CD4-positive, CD25-positive, alpha-beta regulatory T cell (primary cell): ENCODE data around the gene APBA2. TPM values are rescaled to one million over a fixed set of nuclear protein-coding genes. Genes with fewer than 3 reads are reported as not detected.

ENCODE experiments used
- ATAC-seq, 2 donors: fragments of 150-1000 bp; cut with Tn5 transposase; one replicate each; pipeline ENCODE4 v1.10.0; 2021; ENCODE audit warnings: low read depth in 2 of 2, moderate number of reproducible peaks in 2 of 2, moderate library complexity in 1 of 2
- DNase-seq, 3 donors: peaks; one replicate each; pipeline versions ENCODE4 v3.0.0 to v3.0.0-alpha.2; 2012 to 2022; ENCODE audit warnings: mixed read lengths in 1 of 3
- H3K27ac ChIP-seq: one replicate; pipeline ENCODE4 v1.7.0; 2013; ENCODE audit warnings: mild to moderate bottlenecking, low read length; ENCODE audit not compliant: insufficient read depth, poor library complexity, severe bottlenecking
- H3K27me3 ChIP-seq: one replicate; pipeline ENCODE4 v1.7.0; 2013; ENCODE audit warnings: low read length; ENCODE audit not compliant: control insufficient read depth, insufficient read depth
- H3K36me3 ChIP-seq: one replicate; pipeline ENCODE4 v1.7.0; 2013; ENCODE audit warnings: mild to moderate bottlenecking, low read length, moderate library complexity; ENCODE audit not compliant: control insufficient read depth, insufficient read depth
- H3K4me1 ChIP-seq: 2 replicates; pipeline ENCODE4 v1.7.0; 2013; ENCODE audit warnings: mild to moderate bottlenecking, low read length; ENCODE audit not compliant: insufficient read depth, control insufficient read depth, poor library complexity, severe bottlenecking
- H3K4me3 ChIP-seq: one replicate; pipeline ENCODE4 v1.7.0; 2013; ENCODE audit warnings: low read depth, mild to moderate bottlenecking, low read length, moderate library complexity
- H3K9me3 ChIP-seq, 2 experiments: 1 replicate in 1 of 2; 2 replicates in 1 of 2; pipeline ENCODE4 v1.7.0; 2013; ENCODE audit warnings: low read length in 2 of 2, mild to moderate bottlenecking in 1 of 2, moderate library complexity in 1 of 2; ENCODE audit not compliant: control insufficient read depth in 2 of 2
- H3K27ac Mint-ChIP-seq, 3 donors: one replicate each; pipeline ENCODE4 v1.8.0; 2020 to 2022; ENCODE audit warnings: mild to moderate bottlenecking in 3 of 3, mixed read lengths in 3 of 3, moderate library complexity in 2 of 3
- H3K27me3 Mint-ChIP-seq: one replicate; pipeline ENCODE4 v1.8.0; 2022; ENCODE audit warnings: mild to moderate bottlenecking, mixed read lengths
- H3K36me3 Mint-ChIP-seq: one replicate; pipeline ENCODE4 v1.8.0; 2020; ENCODE audit warnings: mixed read lengths
- H3K4me1 Mint-ChIP-seq, 4 donors: one replicate each; pipeline ENCODE4 v1.8.0; 2020 to 2022; ENCODE audit warnings: mixed read lengths in 4 of 4, mild to moderate bottlenecking in 1 of 4
- H3K4me3 Mint-ChIP-seq, 4 donors: one replicate each; pipeline ENCODE4 v1.8.0; 2020 to 2022; ENCODE audit warnings: mild to moderate bottlenecking in 4 of 4, mixed read lengths in 4 of 4, moderate library complexity in 3 of 4
- H3K9me3 Mint-ChIP-seq, 7 donors: one replicate each; pipeline ENCODE4 v1.8.0; 2020 to 2022; ENCODE audit warnings: mixed read lengths in 7 of 7, mild to moderate bottlenecking in 3 of 7, moderate library complexity in 2 of 7
- polyA plus RNA-seq, 4 donors: library from polyadenylated mRNA; unstranded; fragments of 300-500 nt; fragmentation: Illumina TruSeq; gene quantifications; one replicate each; pipeline ENCODE4 v1.2.3, GENCODE V29; 2021
- total RNA-seq: library from RNA; stranded (reverse); gene quantifications from one replicate; pipeline ENCODE4 v1.2.3, GENCODE V29; 2022

Gene APBA2
- total and polyA plus RNA-seq, 5 donors from 2014 or later, result 8.6 to 24.2 (median 13.9) TPM

DNA sequence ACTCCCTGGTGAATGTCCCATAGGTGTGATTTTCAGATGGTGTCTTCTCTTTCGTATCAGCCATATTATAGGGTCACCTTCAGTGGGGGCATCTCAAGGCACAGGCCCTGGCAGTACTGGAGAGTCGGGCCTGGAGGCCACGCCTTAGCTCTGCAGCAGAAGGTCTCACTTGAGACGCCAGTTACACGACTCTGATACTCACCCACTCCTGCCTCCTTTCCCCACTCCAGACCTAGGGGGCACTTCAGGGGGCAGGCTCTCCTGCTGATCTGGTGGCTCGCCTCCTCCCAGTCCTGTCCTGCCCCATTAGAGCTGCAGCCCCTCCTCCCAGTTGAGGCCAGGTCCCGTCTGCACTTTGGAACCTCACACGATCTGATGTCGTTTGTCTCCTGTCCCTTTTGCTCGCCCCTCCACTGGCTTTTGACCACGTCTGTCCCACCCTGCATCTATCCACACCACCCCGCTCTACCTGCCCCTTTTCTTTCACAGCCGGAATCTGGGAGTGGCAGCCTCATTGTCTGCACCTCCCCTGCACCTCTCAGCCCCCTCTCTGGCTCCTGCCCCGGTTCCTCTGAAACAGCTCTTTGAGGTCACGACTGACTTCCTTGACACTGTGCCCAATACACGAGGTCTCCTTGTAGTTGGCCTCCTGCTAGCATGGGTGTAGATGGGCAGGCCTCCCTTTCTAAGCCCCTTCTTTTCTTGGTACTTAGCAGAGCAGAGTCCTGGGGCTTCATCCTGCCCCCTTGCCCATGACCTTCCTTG, 201.9 kb downstream of the APBA2 start:
- peak overlapping the region in 1 of 4 donors; percentile 38 for H3K4me3 Mint-ChIP-seq

DNA sequence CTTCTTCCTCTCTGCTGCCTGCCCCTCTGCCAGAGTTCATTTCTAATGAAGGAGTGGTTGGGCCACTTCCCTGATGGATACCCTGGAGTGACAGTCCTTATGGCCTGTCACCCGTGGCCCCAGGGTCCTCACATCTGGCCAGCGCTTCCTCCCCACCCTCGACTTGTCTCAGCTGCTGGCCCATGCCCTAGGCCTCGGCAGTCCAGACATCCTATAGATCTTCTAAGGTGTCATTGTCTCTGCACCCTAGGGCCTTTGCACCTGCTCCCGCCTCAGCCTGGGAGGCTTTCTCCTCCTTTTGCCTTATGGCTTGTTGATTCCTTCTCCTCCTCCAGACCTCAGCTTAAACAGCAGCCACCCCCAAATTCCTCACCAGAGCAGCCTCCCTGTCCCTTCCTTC, 202.9 kb downstream of the APBA2 start:
- no peaks in the 10 kb centered on the region for H3K36me3 ChIP-seq
- no peaks in the 10 kb centered on the region for H3K27me3 ChIP-seq
- no peak overlapping the region for H3K27ac ChIP-seq
- H3K4me3 ChIP-seq, result no peak overlapping the region
- ATAC-seq, result no peak
- H3K4me1 ChIP-seq, result peaks cover 8% of the 10 kb centered on the region
- Mint-ChIP-seq H3K4me1 (peaks cover 2 to 29% (median 4%) of the 10 kb centered on the region in 4 donors), H3K36me3 (peaks cover 15% of the 10 kb centered on the region), H3K27me3 (no peaks in the 10 kb centered on the region), H3K27ac (peak overlapping the region; percentile 65 to 85 (median 75)), H3K4me3 (peak overlapping the region in 1 of 4 donors; percentile 62), H3K9me3 (no peaks in the 10 kb centered on the region)
- no peak for DNase-seq
- no peaks in the 10 kb centered on the region for H3K9me3 ChIP-seq

More for the DNA sequence above, 201.9 kb downstream of the APBA2 start:
- H3K9me3 ChIP-seq, result no peaks in the 10 kb centered on the region
- H3K36me3 ChIP-seq, result no peaks in the 10 kb centered on the region
- Mint-ChIP-seq H3K27ac (peak overlapping the region in 2 of 3 donors; percentile 39 to 85), H3K9me3 (no peaks in the 10 kb centered on the region), H3K4me1 (peaks cover 2 to 29% (median 4%) of the 10 kb centered on the region in 4 donors), H3K27me3 (no peaks in the 10 kb centered on the region), H3K36me3 (peaks cover 14% of the 10 kb centered on the region)
- ATAC-seq (no peak), DNase-seq (no peak)
- H3K27ac ChIP-seq, result no peak overlapping the region
- H3K4me1 ChIP-seq, result peaks cover 8% of the 10 kb centered on the region
- H3K27me3 ChIP-seq, result no peaks in the 10 kb centered on the region
- H3K4me3 ChIP-seq, result no peak overlapping the region

DNA sequence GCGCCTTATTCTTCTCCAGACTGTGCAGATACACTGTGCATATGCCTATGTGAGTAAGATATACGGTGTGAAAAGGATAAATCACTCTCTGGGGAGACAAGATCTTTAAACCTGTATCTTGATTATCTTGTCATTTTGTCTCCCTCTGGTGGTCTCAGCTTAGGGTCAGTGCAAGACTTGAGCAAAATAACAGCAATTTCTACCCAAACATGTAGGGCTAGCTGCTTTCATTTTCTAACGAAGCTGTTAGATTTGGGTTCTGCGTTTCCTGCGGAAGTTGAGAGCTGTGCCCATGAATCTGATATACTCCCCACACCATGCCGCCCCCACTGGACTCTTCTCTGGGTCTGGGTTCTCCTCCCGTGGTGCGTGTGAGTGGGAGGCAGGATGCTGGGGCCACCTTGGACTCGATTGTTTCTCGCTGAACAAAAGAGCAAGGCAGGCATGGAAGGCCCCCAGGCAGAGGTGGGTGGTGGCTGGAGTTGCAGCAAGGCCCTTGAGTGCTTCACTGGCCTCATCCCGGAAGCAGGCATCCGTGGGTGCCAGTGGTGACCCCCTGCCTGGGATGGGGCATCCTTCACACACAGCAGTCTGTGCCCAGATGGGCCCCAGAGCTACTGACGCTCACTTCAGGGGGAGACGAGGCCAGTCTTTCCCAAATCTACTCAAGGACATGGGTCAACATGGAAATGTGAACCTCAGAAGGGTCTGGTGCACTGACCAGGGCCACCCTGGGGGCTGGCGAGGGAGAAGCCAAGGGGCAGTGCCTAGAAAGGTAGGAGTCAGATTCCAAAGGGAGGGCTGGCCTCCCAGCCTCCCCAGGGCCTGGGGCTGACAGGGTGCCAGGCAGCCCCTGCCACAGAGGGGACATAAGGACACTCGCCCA, 204.2 kb downstream of the APBA2 start:
- Mint-ChIP-seq H3K27me3 (no peaks in the 10 kb centered on the region), H3K36me3 (peaks cover 18% of the 10 kb centered on the region), H3K4me3 (peak overlapping the region in 3 of 4 donors; percentile 62 to 73 (median 64)), H3K4me1 (peaks cover 0 to 29% (median 2%) of the 10 kb centered on the region in 4 donors), H3K27ac (peak overlapping the region; percentile 50 to 76 (median 76)), H3K9me3 (no peaks in the 10 kb centered on the region)
- Histone ChIP-seq H3K9me3 (no peaks in the 10 kb centered on the region), H3K27me3 (no peaks in the 10 kb centered on the region), H3K27ac (peak overlapping the region; percentile 5), H3K36me3 (no peaks in the 10 kb centered on the region), H3K4me1 (peaks cover 8% of the 10 kb centered on the region), H3K4me3 (peak overlapping the region; percentile 54)
- ATAC-seq (peak; percentile 15 to 60), DNase-seq (peak in 2 of 3 donors; percentile 15 to 69)

DNA sequence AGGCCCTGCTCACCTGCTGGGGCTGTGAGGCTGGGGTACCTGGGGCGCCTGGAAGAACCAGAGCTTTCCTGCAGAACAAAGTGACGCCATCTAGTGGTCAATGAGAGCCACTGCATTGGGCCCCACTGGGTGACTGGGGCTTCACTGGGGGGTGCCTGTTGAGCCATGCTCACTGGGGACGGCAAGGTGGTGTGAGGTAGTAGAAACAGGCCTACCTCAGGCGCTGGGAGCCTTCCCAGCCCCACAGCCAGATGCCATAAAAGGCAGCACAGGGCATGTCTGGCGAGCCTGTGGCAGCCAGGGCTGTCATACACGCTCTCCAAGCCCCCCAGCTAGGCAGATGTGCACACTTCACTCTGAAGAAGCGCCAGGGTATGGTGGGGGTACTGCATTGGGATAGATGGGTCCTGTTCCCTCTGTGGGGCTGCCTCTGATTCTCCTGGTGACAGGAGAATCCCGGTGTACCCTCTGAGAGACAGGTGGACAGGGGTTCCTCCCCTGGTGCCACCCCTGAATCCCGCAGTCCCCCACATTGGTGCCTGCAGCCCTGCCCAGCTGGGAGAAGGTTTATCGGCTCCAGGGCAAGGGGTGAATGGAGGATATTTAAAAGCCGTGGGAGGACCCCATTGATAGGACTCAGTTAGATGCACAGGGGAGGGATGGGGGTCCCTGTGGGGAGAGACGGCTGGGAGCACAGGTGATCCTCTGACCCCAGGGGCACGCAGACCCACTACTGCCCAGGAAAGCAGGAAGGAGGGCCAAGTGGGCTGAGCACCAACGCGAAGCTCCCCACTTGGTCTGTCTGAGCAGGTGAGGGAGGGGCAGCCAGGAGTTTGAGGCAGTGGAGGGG, 205.1 kb downstream of the APBA2 start:
- H3K36me3 ChIP-seq, result no peaks in the 10 kb centered on the region
- ATAC-seq, result peak; percentile 41 to 43
- H3K9me3 Mint-ChIP-seq, result no peaks in the 10 kb centered on the region
- no peaks in the 10 kb centered on the region for H3K9me3 ChIP-seq
- H3K4me3 Mint-ChIP-seq, result no peak overlapping the region
- H3K27me3 Mint-ChIP-seq, result no peaks in the 10 kb centered on the region
- peaks cover 18% of the 10 kb centered on the region for H3K36me3 Mint-ChIP-seq
- H3K4me1 Mint-ChIP-seq, result peaks cover 0 to 29% (median 2%) of the 10 kb centered on the region in 4 donors
- H3K27ac Mint-ChIP-seq, result peak overlapping the region in 1 of 3 donors; percentile 55
- peaks cover 8% of the 10 kb centered on the region for H3K4me1 ChIP-seq
- H3K4me3 ChIP-seq, result no peak overlapping the region
- peak in 2 of 3 donors; percentile 34 to 40 for DNase-seq
- no peak overlapping the region for H3K27ac ChIP-seq
- no peaks in the 10 kb centered on the region for H3K27me3 ChIP-seq

DNA sequence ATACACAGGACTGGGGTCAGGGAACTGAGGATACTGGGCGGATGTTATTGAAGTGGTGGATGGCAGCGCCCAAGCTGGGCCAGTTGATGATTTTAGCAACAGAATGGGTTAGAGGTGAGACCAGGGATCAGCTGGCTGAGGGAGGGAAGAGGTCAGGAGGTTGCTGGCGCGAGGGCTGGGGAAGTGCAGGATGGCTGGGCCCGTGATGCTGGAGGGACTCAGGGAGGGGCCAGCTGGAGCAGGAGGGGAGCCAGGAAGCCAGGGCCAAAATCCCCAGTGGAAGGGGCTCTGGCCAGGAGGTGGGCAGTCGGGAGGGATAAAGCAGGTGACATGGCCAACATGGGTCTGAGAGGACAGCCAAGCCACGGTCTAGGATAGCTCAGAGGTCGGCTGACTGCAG, 205.9 kb downstream of the APBA2 start:
- Histone ChIP-seq H3K4me1 (peaks cover 8% of the 10 kb centered on the region), H3K27ac (no peak overlapping the region), H3K4me3 (no peak overlapping the region), H3K9me3 (no peaks in the 10 kb centered on the region), H3K36me3 (no peaks in the 10 kb centered on the region), H3K27me3 (no peaks in the 10 kb centered on the region)
- Mint-ChIP-seq H3K27ac (peak overlapping the region in 1 of 3 donors; percentile 55), H3K27me3 (no peaks in the 10 kb centered on the region), H3K9me3 (no peaks in the 10 kb centered on the region), H3K4me1 (peaks cover 0 to 29% (median 2%) of the 10 kb centered on the region in 4 donors), H3K36me3 (peaks cover 22% of the 10 kb centered on the region), H3K4me3 (no peak overlapping the region)
- DNase-seq, result no peak
- ATAC-seq, result no peak

DNA sequence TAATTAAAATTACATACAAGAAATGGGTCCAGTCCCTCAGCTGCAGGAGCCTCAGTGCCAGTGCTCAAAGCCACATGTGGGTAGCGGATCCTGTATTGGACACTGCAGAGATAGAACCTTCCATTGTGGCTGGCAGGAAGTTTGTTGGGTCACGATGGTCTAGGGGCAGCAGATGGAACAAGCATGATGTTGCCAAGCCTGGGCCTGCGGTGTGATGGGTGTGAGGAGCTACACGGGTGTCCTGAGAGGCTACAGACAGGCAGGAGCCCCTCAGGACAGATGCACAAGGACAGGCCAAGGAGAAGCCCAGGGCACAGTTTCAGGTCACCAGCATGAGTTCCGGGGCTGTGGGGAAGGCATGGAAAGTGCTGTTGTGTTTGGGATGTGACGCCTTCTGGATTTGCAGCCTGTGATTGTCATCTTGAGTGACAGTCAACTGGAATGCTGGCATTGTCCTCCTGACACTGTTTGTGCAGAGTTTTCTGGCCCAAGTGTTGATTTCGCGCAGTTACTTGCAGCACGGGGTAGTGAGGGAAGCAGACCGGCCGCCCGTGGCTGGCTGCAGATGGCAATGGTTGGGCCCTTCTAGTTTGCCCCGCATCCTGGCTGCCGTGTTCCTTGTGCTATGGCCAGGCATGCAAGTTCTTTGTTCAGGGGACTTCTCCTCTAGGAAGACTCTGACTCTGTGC, 206.7 kb downstream of the APBA2 start:
- H3K4me3 Mint-ChIP-seq, result no peak overlapping the region
- no peak for DNase-seq
- peak overlapping the region in 1 of 3 donors; percentile 71 for H3K27ac Mint-ChIP-seq
- H3K4me1 Mint-ChIP-seq, result peaks cover 0 to 27% (median 2%) of the 10 kb centered on the region in 4 donors
- H3K9me3 Mint-ChIP-seq, result no peaks in the 10 kb centered on the region
- H3K36me3 Mint-ChIP-seq, result peaks cover 23% of the 10 kb centered on the region
- H3K27me3 Mint-ChIP-seq, result no peaks in the 10 kb centered on the region
- H3K9me3 ChIP-seq, result no peaks in the 10 kb centered on the region
- no peaks in the 10 kb centered on the region for H3K36me3 ChIP-seq
- no peak overlapping the region for H3K4me3 ChIP-seq
- no peak overlapping the region for H3K27ac ChIP-seq
- ATAC-seq, result no peak
- H3K4me1 ChIP-seq, result peaks cover 8% of the 10 kb centered on the region
- H3K27me3 ChIP-seq, result no peaks in the 10 kb centered on the region

DNA sequence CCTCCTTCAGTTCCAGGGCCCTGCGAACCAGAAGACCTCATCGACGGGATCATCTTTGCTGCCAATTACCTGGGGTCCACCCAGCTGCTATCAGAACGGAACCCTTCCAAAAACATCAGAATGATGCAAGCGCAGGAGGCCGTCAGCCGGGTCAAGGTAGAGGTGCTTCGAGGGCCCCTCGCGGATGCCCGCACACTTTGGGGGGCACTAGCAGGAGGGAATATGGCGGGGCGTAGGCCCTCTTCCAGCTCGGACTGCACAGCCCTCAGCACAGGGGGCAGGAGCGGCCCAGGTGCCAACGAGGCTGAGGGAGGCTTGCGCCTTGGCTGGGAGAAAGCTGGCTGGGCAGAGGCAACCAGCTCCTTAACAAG, 207.3 kb downstream of the APBA2 start:
- H3K4me3 ChIP-seq, result no peak overlapping the region
- no peaks in the 10 kb centered on the region for H3K27me3 ChIP-seq
- H3K9me3 Mint-ChIP-seq, result no peaks in the 10 kb centered on the region
- DNase-seq, result no peak
- no peak overlapping the region for H3K27ac ChIP-seq
- no peaks in the 10 kb centered on the region for H3K27me3 Mint-ChIP-seq
- no peaks in the 10 kb centered on the region for H3K36me3 ChIP-seq
- H3K27ac Mint-ChIP-seq, result peak overlapping the region in 1 of 3 donors; percentile 66
- no peak for ATAC-seq
- H3K4me1 ChIP-seq, result peaks cover 8% of the 10 kb centered on the region
- H3K36me3 Mint-ChIP-seq, result peaks cover 29% of the 10 kb centered on the region
- H3K9me3 ChIP-seq, result no peaks in the 10 kb centered on the region
- H3K4me1 Mint-ChIP-seq, result peaks cover 0 to 23% (median 2%) of the 10 kb centered on the region in 4 donors
- no peak overlapping the region for H3K4me3 Mint-ChIP-seq
